HG03354 (cell line): ENCODE results near the gene ANK3.

Experiments
- ATAC-seq: cut with Tn5 transposase; IDR thresholded peaks from one replicate; pipeline ENCODE4 v1.9.1; 2021; ENCODE audit warnings: mild to moderate bottlenecking; ENCODE audit not compliant: unreplicated experiment, poor library complexity, severe bottlenecking

The ANK3 gene

DNA sequence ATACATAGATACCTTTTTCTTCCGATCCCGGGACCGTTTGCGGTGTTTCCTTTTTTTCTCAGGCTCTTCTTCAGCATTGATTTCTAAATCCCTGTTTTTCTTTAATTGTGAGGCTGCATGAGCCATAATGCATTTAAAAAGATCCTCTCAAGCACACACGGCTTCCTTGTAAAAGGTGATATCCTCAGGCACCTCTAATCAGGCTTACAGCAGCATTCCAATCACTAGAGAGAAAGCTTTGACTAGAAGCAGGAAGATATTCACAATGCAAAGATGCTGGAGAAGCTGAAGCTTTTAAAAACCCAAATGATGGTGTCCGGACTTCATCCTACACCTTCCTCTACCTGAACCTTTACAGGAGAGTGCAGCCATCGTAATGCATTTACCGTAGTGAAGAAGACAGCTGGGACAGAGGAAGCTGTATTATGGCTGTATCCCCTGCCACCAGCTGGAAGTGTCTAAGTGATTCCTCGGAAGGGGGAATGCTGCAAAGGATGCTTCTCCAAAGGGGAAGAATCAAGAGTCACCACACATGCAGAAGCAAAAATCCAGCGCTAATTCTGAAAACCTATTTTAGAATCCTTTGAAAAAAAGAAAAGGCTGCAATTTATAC is at the start of gene ANK3:
ANK3 (minus strand) TSS at position 463 of the 613 bp plus-strand sequence; CDS start at position 126, 337 bp downstream.
- no peak for ATAC-seq

DNA sequence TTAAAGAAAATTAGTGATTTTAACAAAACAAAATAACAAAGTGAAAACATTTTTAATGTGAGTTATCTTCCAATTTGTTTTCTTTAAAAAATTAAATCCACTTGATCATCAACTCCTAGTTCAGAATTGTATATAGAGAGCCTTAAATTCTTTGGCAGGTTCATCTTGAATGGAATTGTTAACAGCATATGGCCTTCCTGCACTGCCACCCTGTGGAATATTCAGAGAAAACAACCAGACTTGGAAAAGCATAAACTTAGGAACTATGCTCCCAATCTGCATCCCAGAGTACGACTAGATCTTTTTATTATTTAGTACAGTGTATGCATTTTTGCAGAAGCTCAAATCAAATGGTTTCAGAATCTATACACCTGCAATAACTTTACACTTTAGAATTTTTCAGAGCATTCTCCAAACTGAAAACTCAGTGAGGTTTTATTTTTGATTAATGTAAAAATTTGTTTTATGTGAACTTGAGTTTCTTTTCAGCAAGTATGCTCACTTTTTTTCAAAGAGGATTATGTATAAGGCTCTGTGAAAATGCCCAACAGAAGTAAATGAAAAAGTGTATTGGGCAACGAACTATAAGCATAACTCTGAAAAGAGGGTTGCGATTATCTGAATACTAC is 44.9 kb upstream of the ANK3 start:
- no peak for ATAC-seq

GRCh38 chr10:60433684-60434083 is 44.0 kb upstream of the ANK3 start:
- ATAC-seq, result no peak

DNA sequence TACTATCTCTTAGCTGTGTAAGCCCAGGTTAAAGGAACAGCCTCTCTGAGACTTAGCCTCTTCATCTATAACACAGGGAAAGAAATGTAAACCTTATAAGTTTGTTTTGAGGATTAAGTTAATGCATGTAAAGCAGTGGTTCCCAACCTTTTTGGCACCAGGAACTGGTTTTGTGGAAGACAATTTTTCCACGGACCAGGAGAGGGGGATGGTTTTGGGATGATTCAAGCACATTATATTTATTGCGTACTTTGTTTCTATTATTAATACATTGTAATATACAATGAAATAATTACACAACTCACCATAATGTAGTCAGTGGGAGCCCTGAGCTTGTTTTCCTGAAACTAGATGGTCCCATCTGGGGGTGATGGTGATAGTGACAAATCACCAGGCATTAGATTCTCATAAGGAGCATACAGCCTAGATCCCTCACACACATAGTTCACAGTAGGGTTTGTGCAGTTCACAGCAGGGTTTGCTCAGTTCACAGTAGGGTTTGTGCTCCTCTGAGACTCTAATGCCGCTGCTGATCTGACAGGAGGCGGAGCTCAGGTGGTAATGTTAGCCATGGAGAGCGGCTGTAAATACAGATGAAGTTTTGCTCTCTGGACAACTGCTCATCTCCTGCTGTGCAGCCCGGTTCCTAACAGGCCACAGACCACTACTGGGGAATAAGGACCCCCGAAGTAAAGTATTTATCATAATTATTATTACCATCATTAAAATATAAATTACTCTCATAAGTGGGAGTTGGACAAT is 41.3 kb upstream of the ANK3 start:
- no peak for ATAC-seq

DNA sequence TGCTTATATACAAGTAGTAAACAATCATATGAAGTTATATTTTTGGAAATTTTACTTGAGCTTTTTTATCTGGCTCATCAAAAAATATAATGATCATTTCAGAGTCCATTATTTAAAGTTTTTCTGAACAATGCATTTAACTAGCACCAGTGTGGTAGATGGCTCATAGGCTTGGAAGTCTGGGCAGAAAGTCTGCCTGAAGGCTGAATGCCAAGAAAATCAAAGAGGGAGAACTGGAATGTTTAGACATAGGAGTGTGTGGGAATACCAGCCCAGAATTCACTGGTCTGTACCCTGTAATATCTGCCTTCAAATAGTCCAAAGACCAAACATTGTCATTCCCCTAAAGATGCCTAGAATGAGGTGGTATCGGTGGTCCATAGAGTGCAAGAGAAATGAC is 40.3 kb upstream of the ANK3 start:
- ATAC-seq, result no peak

DNA sequence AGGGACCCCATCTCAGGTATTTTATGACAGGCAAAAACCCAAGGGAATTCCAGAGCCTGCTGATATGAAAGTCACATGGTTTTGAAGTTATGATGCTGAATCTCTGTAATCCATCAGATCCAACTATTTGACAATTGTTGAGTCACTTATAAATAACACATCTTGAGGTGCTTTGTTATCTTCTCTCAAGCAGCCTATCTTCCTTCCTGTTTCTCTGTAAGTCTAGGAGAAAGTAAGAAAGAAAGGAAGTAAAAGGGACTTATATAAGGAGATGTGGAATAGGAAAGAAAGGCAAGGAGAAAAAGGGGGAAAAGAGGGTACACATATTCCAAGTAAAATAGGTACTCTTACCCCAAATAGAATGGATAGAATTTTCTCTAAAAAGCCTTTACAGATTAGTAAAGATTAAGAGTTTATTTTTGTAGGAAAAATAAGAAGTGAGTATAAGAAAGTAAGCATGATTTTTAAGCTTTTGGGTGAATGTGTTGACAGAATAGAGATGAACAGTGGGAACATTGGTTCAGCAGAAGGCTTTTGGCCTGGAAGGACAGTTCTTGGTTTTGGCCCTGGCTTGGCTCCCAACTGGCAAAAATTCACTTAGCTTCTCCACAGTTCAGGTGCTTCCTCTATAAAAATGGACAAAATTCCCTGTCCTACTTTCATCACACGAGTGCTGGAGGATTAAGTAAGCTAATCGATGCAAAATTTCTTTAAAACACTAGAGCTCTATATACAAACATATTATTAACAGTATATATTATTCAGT is 39.6 kb upstream of the ANK3 start:
- no peak for ATAC-seq

DNA sequence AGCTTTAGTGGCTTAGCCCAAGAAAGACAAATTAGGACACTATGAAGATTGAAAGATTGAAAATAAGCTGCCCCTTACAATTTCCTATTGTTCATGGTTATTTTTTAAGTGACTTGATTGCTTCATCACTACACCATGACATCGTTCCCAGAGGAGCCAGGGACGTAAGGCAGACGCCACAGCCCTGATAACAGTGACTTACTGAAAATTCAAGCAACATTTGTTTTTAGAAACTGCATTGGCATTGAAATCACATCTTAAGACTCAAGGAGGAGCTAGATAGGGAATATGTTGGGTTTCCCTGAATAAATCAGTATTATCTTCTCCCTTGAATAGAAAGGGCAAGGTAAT is 38.7 kb upstream of the ANK3 start:
- ATAC-seq, result no peak

DNA sequence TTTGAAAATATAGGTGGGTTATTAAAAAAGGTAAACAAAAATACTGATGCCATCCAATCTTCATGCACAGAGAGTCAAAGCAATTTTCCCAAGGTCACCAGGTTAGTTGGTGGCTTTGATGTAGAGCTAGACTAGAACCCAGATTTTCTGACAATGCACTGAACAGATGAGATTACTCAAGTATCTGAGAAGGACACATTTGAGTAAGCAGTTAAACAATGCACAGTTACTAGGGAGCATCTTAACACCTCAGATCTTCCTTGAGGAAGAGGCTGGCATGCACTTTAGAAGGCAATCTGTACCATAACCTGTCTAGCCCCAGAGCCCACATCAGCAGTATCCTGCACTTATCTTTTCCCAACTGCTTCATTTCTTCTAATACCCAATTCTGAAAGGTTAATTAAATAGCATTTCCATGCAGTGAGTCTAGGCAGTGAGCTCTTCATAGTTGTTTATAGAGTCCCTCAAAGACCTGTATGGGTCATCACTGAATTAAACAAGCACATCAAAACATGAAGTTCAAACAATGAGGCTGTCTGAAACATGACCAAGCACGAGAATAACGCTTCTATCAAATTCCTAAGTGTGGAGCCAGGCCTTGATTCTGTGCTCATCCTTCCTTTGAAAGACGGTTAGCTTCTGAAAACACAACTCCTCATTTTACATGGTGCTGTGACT is 38.2 kb upstream of the ANK3 start:
- ATAC-seq, result no peak

DNA sequence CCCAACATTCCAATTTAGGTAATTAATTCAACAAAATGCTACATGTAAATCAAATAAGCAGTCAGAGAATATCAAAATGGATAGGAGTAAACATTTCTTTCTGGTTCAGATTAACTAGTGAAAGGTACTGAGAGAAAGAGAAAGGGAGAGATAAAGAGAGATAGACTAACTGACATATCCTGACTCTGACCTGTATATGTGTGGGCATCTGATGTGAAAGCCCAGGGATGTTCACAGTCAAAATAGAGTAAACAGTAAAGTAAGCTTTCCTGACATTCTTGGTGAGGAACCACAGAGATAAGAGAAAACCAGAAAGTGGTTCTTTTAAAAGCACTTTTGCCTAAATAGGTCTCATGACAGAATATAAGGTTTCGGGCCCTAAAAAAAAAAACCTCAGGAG is 37.5 kb upstream of the ANK3 start:
- ATAC-seq, result no peak

DNA sequence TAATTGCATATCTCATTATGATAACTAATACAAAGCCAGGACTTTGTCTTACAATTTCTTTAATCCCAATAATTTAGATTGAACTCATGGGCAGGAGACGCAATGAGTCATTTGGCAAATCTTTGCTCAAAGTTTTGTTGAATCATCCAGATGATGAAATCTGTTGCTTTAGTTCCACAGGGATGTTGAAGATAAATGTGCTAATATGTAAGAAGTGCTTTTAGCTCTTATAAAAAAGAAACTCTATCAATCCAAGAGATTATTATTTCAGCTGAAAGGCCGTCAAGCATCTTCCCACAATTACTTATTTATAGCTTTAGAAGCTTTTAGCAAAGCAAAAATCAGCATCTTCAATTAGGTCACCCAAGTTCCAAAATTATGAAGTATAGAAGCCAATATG is 36.8 kb upstream of the ANK3 start:
- ATAC-seq, result no peak

- no peak for ATAC-seq
These were observed 35.9 kb upstream of the ANK3 start for GRCh38 chr10:60425392-60426110.

GRCh38 chr10:60424971-60425370 is 35.3 kb upstream of the ANK3 start:
- no peak for ATAC-seq

DNA sequence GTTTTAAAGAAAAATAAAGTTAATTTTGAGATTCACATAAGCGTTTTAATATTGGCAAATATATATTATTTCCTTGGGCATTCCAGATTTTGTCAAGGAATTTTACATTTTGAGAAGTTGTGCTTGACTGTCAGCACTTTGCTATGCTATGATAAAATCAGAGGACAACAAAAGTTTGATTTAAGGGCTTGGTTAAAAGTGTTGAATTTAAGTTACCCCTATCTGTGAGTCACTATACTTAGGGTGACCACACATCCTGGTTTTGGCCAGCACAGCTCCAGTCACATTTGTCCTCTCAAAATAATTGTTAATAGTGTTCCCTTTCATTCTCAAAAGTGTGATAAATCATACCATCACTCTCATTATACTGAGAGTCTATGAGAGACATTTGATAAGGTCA is 34.2 kb upstream of the ANK3 start:
- no peak for ATAC-seq

- no peak for ATAC-seq
These were observed 33.1 kb upstream of the ANK3 start for GRCh38 chr10:60422809-60423208.

- ATAC-seq, result no peak
These were observed 31.6 kb upstream of the ANK3 start for GRCh38 chr10:60420991-60421894.

DNA sequence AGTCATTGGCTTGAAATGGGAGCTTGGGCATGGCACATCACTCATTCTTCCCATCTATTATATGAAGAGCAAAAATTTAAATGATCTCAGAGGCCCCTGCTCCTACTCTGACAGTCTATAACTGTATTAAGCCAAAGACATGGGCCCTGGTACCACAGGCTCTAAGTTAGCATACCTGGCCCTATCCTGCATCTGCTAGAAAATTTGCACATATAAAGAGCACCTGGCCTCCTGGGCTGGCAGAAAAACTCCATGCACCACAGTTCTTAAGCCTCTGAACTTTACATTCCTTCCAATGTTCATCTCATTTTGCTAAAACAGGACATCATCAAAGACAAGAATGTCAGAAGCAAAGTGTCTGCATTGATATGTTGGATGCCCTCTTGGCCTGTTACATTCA is 29.6 kb upstream of the ANK3 start:
- ATAC-seq, result no peak

- no peak for ATAC-seq
These were observed 28.2 kb upstream of the ANK3 start for GRCh38 chr10:60417901-60418300.

DNA sequence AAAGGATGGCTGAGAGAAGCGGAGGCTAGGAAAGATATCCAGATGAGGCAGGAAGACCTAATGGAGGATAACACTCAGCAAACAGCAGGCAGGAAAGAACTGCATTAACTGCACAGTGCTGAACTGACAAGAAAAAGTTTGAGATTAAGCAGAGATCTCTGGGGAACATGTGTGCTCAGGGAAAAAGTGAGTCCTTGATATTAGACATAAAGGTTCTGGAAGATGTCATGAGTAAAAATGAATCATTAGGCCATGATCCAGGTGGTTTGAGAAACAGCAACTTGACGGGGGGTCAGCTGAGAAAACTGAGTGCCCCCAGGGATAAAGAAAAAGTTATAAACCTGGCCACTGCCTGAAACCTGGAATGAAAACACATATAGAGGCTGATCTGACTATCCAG is 27.3 kb upstream of the ANK3 start:
- no peak for ATAC-seq
